GM12873 (cell line): ENCODE results near the gene TEPSIN.

Experiments used
- TF ChIP-seq, protein P1 (sequence below): IDR thresholded peaks from 2 replicates; pipeline ENCODE4 v1.5.1; 2012; ENCODE audit warnings: low read depth, mild to moderate bottlenecking, moderate library complexity, low read length, control low read depth; ENCODE audit not compliant: insufficient read depth; ENCODE audit errors: missing control alignments

Gene TEPSIN

DNA sequence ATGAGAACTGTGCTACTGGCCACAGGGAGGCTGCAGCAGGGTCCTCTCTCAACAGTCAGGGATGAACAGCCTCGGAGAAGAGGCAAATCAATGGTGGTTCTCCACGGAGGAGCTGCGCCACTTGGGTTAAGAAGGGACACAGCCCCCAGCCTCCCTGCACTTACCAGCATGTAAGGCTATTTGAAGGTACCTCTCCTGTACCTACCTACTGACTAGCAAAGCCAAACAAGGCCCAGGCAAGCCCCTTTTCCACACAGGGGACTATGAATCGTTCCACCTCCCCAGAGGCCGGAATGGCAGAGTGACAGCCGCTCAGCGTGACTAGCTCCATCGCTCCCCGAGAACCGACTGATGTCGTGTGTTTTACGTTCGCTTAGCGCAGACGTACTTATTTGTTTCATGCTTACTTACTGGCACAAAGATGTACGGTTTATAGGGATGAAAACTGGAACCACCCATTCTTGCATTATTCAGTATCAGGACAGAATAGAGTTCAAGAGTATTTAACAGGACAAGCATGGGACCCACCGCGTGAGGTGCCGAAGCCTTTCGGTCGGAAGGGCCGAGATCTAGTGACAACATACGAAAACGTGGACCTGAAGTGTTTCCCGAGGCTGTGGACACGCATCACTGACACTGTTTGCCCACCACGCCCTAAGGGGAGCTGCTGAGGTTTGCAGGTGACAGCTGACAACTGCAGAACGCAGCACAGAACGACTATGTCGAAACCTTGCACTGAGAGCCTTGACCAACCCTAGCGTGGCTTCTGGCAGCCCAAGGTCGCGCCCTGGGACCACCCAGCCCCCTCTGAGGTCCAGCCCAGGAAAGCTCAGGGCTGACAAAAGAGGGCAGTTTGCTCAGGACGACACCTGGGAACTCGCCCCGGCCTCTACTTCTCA, 1.0 kb downstream of the TEPSIN start:
- TF ChIP-seq, protein P1, sequence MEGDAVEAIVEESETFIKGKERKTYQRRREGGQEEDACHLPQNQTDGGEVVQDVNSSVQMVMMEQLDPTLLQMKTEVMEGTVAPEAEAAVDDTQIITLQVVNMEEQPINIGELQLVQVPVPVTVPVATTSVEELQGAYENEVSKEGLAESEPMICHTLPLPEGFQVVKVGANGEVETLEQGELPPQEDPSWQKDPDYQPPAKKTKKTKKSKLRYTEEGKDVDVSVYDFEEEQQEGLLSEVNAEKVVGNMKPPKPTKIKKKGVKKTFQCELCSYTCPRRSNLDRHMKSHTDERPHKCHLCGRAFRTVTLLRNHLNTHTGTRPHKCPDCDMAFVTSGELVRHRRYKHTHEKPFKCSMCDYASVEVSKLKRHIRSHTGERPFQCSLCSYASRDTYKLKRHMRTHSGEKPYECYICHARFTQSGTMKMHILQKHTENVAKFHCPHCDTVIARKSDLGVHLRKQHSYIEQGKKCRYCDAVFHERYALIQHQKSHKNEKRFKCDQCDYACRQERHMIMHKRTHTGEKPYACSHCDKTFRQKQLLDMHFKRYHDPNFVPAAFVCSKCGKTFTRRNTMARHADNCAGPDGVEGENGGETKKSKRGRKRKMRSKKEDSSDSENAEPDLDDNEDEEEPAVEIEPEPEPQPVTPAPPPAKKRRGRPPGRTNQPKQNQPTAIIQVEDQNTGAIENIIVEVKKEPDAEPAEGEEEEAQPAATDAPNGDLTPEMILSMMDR, result no peak

GRCh38 chr17:81236784-81237183, 2.1 kb downstream of the TEPSIN start:
- TF ChIP-seq, protein P1, result no peak

- TF ChIP-seq, protein P1, result no peak
Measured at GRCh38 chr17:81235822-81236740, 2.8 kb downstream of the TEPSIN start.

DNA sequence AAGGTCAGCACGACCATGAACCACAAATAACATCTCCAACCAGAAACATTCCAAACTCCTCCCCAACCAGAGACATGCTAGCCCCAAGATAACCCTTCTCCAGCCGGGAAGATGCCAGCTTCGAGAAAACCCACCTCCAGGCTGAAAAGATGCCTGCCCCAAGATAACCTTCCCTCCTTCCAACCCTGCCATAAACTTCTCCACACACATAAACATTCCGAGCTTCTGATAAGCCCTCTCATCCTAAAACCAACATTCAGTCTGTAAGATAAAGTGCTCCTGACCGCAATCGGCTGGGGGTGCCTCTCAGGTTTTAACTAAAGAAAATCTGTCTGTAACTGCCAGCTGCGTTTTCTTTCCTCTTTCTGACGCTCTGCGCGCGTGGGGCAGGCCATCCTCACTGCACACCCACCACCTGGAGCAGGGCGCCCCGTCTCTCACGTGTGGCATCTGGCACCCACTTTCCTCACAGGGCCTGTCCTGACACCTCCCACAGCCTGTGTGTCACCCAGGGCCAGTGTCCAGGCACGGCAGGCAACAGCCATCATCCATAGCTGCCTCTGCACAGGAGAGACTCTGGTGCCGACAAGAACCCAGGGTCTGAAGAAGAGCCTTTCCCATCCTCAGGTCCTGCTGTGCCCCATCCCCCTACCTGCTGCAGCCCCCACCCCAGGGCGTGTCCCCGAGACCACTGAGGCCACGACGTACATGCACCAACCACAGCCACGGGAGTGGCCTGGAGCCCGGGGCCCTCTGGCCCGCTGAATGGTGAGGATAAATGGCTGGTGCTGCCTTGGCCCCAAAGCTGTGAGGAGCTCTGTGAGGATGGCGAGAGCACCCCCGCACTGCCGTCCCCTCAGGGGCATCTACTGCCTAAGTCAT, 3.7 kb downstream of the TEPSIN start:
- TF ChIP-seq, protein P1, result no peak

DNA sequence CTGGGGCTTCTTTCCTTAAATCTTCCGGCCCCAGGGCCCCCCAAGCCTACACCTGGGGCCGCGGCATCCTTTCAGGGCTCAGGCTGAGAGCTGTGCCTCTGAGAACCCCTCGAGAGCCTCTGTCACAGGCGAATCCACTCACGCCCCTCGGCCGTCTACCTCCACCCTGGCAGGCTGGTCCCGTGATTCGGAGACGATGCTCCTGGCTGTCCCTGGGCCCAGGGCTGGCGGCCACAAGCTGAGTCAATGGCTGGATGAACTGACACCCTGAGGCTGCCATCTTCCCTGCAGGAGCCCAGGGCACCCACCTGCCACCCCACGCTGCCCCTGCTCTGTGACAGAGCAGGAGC, 4.4 kb downstream of the TEPSIN start:
- TF ChIP-seq, protein P1, result no peak

- TF ChIP-seq, protein P1, result no peak
Measured at GRCh38 chr17:81233811-81234505, 4.9 kb downstream of the TEPSIN start.
